ENCODE measurements around the gene C4orf50. TPM values are rescaled to one million over a fixed set of nuclear protein-coding genes. Genes with fewer than 3 reads are reported as not detected.

C4orf50 gene
- polyA plus RNA-seq (2013, experiment 1 of 2; ENCODE audit: insufficient read length) = not detected
- not detected for polyA plus RNA-seq (2013, experiment 2 of 2; ENCODE audit: insufficient read length)

- DNase-seq = no peak
These were observed at the start of gene C4orf50 for GRCh38 chr4:6018331-6018730. Gene C4orf50, minus strand, starts transcription at chr4:6018431.

GRCh38 chr4:6065934-6066590 is 47.8 kb upstream of the C4orf50 start:
- DNase-seq = no peak

DNA sequence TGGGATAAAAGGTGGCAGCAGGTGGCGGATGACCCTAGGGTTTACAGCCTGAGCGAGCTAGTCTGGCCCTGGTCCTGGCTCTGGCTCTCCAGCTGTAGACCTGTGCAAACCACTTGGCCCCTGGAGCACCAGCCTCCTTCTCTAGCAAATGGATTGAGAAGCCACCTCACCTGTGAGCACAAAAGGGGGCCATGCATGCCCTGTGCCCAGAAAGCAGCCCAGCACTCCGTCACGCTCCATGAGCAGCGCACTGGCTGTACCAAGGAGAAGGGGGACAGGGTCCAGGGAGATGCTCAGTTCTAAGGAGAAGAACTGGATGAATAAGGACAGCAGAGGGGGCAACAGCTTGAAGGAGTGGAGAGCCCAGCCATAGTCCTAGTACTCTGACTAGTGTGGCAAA is 46.9 kb upstream of the C4orf50 start:
- DNase-seq = no peak

- DNase-seq = no peak
These were observed 46.2 kb upstream of the C4orf50 start for GRCh38 chr4:6064383-6064782.

- DNase-seq = no peak
These were observed 45.5 kb upstream of the C4orf50 start for GRCh38 chr4:6063684-6064083.

DNA sequence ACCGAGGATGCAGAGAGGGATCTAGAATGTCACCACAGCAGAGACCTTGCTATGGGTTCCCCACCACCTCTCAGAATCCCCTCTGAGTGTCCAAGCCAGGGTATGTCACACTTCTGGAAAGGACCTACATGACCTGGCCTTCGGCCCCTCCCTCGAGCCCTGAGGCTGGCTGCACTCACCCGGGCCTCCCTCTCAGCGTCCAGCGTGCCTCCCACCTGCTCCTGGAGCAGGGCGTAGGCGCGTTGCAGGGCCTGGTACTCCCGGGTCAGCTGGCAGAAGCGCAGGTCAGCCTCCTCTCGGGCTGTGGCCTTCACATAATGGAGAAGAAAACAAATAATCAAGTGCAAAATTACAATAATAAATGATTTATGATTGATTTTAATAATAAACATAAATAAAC is 43.9 kb upstream of the C4orf50 start:
- DNase-seq = no peak

DNA sequence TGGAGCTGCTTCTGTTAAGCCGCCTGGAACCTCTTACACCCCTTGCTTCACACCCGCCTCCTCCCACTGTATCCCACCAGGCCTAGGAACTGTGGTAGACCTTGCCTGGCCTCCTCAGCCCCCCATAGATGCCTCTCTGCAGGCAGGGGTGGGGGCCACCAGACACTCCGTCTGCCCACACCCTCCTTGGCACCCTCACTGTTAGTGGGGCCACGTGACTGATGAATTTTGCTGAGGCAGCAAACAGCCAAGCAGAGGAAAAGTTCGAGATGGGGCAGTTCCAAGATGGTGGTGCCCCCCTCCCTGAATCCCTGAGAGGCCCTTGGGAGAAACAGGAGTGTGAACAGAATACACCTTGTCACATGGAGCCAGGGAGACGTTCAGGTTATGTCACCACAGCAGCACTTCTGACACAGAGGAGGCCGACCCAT is 41.2 kb upstream of the C4orf50 start:
- no peak for DNase-seq

DNA sequence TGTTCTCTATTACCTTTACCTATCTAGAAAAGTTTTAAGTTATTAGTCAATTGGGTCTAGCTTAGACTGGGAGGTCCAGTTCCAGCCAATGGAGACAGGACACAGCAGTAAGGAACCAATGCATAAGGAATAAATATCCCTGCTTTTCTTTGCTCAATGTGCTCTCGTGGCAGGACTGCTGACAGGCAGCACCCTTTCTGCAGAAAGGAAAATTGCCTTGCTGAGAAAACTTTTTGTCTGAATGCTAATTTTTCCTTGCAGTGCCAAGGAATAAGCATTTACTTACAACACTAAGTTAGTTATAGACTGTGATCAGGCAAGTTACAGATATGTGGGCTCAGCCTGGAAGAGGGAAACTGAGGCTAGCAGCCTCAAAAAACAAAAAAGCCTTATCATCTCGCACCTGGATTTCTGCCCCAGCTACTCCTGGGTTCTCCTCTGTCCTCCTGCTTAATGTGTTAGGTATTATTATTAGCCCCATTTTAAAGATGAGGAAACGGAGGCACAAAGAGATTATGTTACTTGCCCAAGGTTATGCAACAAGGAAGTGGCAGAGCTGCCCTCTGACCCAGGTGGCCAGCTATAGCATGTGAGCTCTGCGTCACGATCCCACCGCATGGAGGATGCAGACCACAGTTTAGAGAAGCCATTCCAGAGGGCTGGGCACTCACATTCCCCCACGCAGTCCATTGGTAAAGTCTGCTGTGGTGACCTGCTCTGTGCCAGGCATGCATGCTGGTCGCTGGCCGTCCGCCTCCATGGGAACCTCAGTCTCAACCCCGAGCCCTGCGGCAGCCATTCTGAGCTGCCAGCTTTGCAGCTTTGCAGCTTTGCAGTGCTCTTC is 40.5 kb upstream of the C4orf50 start:
- no peak for DNase-seq

- no peak for DNase-seq
These were observed 38.9 kb upstream of the C4orf50 start for GRCh38 chr4:6056976-6057766.

DNA sequence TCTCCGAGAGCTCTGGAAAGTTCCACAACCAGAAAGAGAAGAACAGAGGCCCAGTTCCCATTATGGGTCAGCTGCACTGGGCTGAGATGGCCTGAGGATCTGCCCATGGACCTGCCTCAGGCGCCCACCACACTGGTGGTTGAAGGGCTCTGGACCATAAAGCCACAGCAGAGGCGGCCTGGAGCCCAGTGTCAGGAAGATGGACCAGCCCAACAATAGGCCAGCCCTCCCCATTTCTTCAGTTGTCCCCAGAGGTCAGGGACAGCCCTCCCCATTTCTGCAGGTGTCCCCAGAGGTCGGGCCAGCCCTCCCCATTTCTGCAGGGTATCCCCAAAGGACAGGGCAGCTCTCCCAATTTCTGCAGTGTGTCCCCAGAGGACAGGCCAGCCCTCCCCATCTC is 37.2 kb upstream of the C4orf50 start:
- no peak for DNase-seq

- DNase-seq = no peak
These were observed 36.8 kb upstream of the C4orf50 start for GRCh38 chr4:6055030-6055429.

DNA sequence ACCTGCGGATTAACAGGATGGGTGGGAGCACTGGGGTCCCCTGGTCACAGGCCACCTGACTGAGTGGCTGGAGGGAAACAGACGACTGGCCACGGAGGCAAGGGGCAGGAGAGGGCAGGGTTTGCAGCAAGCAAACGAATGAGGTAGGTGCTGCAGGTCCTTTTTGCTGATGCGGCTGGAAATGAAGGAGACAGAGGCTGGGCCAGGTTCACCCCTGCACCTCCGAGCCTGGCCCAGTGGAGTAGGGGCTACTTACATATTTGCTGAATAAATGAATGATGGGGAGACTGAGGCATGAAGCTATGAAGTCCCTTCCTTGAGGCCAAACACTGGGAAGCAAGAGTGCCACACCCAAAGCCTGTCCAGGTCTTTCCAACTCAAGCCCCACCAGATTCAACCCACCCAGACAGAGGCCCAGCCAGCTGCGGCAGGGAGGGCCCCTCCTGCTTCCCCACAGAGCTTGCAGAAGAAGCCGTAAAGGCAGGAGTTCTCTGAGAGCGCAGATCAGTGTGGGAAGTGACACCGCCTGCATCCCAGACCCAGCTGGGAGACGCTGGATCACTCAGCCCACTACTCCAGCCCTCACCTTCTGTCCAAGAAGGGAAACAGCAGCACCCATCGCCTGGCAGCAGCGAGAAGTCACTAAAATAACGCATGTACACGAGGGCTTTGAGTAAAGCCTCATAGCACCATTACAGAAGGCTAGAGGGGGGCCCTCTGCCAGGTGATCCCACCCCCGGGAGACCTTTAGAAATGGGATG is 36.1 kb upstream of the C4orf50 start:
- no peak for DNase-seq

- no peak for DNase-seq
These were observed 34.4 kb upstream of the C4orf50 start for GRCh38 chr4:6052679-6053078.

DNA sequence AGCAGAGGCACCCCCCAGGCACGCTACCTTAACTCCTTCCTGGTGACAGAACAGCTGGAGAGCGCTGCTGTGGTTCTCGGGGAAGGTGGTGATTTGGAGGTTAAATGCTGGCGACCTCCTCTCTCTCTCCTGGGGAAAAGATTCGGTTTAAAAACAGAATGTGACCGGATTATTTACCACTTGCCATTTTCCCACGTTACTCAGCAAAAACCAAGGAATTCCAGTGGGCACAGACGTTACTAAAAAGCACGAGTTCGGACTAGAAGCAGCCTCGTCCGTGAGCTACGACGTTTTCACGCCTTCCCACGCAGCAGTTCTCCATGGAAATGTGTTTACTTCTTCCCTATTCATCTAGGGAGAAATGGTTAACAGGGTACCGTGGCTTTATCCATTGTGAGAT is 32.3 kb upstream of the C4orf50 start:
- DNase-seq = no peak

GRCh38 chr4:6049985-6050384 is 31.8 kb upstream of the C4orf50 start:
- DNase-seq = no peak

DNA sequence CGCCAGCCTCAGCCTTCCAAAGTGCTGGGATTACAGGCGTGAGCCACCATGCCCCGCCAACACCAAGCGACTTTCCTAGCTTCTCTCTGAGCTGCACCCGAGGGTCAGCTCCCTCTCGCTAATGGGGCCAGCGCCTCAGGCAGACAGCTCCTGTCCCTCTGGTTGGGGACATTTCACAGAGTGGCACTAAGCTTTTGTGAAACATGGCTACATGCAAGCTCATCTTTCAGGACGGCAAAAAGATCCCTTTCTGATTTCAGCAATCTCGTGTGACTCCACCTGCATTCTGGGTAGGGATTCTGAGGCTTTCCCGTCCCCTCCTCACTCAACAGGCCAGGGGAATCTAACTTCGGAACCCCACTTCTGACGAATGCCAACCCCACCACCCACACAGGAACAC is 31.0 kb upstream of the C4orf50 start:
- DNase-seq = no peak

GRCh38 chr4:6048537-6048936 is 30.3 kb upstream of the C4orf50 start:
- DNase-seq = no peak

- no peak for DNase-seq
These were observed 29.0 kb upstream of the C4orf50 start for GRCh38 chr4:6047130-6047673.

GRCh38 chr4:6046526-6047129 is 28.4 kb upstream of the C4orf50 start:
- no peak for DNase-seq

DNA sequence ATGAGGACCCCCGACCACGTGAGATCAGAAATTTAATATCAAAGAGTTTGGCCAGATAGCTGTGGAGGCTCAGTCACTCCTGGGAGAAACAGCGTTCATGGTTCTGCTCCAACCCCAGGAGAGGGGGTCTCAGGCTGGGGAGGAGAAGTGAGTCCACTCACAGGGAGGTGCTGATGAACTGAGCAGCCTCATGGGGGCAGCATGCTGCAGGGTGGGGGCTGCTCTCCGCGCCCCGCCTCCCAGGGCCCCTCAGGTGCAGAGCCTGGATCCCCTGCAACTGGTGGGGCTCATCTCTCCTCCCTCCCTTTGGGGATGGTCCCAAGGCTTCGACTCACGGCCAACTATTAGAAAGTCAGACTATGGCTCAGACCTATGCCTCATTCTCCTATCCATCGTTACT is 26.6 kb upstream of the C4orf50 start:
- DNase-seq = no peak

DNA sequence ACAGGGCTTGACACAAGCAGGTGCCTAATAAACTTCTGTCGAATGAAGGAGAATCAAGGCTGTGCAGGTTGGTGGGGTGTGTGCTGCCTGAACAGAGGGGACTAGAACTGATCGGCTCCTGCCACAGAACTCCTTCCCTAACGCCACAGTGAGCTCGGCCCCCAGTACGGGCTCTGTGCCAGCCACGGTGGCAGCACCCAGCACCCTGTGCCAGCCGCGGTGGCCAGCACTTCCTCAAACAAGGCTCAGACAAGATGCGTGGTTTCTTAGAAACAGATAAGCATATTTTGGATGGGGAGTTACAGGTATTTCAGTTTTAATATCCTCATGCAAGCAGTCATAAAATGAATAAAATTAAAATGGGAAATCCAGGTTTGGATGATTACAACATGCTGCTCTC is 26.0 kb upstream of the C4orf50 start:
- DNase-seq = no peak

- DNase-seq = no peak
These were observed 25.6 kb upstream of the C4orf50 start for GRCh38 chr4:6043843-6044242.
